Activated CD4-positive, alpha-beta T cell treated with anti-CD3 and anti-CD28 coated beads for 24 hours (primary cell): ENCODE measurements around the gene TPST2.

Experiments used
- DNase-seq, 2 donors: peaks; one replicate each; pipeline ENCODE4 v3.0.0-alpha.2; 2020; ENCODE audit warnings: low read depth in 2 of 2

TPST2 gene

DNA sequence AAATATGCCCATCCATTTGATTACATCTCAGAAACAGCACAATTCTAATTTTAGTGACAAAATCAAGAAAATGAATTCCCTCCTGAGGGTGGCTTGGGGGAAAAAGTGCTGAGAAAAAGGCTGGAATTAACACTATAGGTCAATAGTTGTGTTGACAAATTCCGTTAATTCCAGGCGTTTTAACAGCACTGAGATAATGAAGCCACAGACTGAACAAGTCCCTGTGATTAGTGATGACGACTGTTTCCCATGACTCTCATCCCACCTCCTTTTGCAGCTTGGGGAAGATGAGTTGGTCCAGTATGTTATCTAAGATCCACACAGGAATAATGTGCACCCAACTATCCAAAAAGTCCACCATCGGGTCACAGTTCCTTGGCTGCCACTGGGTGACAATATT is 93.5 kb downstream of the TPST2 start:
- no peak for DNase-seq

DNA sequence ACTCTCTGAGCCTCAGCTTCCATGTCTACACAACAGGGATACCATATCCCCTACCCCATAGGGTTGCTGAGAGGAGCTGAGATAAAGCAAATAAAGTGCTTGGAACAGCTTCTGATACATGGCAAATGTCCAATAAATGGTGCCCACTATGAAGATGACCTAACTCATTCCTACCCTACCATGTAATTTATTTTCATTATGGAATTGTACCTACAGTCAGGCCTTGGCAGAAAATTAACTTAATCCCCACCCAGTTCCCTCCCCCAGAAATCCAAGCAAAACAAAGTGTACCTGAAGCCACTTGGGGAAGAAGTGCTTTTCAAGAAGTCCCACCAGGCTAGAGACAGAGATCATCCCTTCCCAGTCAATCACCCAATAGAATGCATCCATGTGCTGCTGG is 95.4 kb downstream of the TPST2 start:
- DNase-seq = no peak

DNA sequence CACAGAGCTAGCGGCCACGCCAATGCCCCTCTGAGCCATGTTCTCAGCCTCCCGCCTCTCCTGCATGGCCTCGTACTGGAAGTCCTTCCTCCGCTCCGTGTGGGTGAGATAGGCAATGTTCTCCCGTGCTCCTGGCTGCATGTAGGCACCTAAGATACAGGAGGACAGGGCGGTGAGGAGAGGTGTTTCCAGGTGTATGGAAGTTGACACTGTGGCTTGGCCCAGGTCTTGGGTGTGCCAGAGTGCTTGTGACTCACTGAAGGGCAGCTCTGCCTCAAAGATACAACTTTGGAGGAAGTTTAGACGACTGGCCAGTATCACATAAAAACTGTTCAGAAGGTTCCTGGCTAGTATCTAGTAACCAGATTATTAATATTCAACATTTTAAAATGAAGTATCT is 97.7 kb downstream of the TPST2 start:
- no peak for DNase-seq

DNA sequence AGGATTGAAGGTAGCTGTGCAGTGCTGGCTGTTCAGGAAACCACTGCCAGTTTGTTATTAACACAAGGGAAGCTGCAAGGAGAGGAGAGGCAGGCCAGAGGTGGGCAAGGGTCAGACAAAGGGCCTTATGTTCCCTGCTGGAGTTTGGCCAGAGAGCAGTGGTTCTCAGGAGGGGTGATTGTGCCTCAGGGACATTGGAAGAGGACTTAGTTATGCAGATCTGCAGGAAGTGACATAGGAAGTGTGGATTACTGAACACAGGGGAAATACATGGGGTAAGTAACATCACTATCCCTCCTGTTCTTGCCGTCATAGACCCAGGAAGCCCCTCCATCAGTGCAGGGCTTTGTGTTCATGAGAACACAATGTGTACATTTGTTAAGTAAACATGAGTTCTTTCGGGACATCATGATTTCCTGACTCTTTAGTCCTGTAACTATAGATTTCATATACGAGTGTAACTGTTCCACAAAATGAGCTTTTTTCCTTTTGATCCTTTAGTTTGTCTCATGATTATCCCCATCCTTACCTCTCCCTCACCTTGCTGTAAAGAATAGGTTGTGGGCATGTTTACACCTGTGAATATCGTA is 100.4 kb downstream of the TPST2 start:
- DNase-seq = no peak

DNA sequence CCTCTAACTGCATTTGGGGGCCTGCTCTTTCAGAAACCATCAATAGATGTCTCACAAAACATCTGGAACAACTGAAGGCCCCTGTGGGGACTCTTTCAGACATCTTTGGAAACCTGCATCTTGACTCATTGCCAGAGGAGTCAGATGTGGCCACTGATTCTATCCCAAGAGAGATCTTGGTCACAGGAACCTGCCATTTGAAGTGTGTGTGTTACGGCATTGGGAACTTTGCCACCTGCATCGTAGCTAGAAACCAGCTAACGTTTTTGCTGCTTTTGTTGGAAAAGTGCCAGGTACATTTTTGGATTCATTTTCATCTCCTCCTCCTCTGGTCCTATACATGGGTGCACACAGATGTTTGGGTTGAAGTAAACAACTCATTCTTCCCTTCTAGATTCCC is 101.9 kb downstream of the TPST2 start:
- no peak for DNase-seq

DNA sequence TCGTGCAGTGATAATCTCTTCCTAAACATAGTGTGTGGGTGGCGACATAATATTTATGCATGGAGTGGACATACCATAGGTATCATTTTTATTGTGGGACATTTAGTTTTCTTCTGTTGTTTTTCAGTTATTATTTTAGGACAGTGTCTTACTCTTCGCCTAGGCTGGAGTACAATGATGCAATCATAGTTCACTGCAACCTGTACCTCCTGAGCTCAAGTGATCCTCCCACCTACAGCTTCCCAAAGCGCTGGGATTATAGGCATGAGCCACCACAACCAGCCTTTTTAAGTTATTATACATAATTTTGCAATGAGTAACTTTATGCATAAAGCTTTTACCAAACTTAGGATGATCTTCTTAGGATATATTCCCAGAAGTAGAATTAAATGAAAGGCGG is 103.5 kb downstream of the TPST2 start:
- no peak for DNase-seq

DNA sequence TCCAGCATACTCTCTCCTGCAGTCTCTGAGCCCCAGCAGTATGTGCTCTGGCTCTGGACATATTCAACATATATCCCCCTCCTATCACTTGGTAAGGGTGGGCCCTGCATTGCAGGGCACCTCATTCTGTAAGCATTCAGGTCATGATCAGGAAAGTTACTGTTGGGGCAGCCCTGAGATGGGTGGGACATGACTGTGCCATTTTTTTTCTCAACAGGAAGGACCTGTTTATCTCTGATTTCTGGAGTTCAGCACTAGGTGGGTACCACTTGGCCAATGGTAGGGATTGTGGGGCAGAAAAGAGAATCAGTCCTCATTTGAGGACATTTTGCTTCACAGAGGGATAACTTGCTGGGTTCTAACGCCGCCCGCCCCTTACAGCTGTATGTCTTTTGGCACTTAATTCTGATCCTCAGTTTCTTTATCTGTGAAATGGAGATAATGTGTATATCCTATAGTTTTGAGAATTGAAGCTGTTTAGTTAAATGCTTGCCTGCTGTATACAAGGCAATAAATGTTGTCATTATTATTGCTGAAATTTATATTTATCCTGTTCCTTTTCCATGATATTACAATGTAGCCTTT is 104.0 kb downstream of the TPST2 start:
- no peak for DNase-seq

DNA sequence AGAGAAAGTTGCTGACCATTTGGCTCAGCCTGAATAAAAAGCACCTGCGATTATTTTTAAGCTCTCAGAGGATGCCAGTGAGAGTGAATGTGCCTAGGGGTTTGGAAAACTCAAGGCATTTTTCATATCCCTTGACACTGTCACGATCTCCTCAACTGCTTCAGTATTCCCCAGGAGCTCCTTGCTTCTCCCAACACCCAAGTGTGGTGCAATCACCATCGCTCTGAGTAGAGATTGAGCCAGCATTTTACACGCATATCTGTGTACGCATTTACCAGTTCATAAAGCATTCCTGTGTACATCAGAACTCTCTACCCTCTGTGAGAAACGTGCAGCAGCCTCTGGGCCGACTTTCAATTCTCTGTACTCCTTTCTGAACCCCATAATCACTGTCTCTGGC is 104.9 kb downstream of the TPST2 start:
- DNase-seq = no peak

DNA sequence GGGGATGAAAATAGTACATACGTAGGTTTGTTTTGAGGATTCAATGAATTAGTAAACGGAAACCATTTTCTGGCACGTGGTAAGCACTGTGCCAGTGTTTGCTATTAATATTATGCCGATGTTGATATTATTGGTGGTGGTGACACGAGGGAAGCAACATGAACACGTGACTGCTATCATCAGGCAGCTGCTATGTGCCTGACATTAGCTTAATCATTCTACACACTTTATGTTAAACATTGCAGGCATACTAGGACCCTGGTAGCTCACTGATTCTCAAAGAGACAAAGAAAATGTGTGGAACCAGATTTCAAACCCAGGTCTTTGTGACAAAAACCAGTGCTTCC is 105.6 kb downstream of the TPST2 start:
- DNase-seq = no peak

DNA sequence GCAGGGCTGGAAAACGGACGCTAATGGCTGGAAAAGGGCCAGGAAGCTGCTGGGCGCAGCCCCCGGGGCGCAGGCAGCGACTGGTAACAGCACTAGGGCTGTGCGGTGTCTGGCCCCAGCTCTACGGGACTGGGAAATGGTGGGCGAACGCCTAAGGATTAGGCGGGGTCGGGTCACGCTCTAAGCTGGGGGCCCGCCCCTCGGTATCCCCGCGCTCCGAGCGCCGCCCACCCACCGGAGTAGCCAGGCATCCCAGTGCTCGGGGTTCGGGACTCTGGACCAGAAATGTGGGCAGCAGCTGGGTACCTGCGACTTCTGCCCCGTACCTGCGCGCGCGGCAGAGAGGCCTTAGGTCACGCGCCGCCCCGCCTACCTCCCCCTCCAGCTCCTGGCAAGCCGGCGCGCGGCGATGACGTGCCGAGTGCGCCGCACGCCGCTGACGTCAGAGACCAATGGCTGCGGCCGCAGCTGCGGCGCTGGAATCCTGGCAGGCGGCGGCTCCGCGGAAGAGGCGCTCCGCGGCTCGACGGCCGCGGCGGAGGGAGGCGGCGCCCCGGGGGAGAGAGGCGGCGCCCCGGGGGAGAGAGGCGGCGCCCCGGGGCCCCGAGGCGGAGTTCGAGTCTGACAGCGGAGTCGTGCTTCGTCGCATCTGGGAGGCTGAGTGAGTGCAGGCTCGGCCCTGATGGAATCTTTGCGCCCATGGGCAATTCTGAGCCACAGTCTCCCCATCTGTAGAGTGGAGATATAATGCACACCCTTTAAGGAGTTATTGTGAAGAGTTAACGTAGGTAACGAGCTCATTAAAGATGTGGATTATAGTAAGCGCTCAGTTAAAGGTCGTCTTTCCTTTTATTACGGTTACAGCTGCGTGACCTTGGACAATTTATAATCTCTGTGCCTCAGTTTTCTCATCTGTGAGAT is 106.2 kb downstream of the TPST2 start, which contains the start of the genes HPS4 and SRRD:
TSS of gene HPS4 (minus strand) at position 345 of the 921 bp plus-strand sequence. CDS start 2,021 bp downstream, outside the sequence.
TSS of gene SRRD (plus strand) at position 439 of the 921 bp plus-strand sequence. CDS start at position 453, 14 bp downstream.
- DNase-seq = peak; percentile 83 to 86

DNA sequence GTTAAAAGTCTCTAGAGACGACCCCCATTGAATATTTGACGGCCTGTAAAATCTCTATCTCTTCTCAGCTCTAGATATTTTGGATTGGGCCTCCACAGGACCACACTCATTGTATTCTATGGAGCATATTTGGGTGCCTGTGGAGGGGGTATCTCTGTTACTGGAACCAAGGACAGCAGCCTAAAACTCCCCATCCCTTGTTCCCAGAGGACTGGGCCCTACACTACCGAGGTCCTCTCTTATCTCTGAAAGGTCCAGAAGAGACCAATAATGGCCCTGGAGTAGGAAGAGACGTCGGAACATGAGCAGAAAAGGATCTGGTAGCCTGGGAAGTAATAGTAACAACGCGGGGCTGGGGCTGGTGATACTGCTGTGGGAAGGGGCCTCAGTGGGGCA is 106.9 kb downstream of the TPST2 start:
- no peak for DNase-seq

DNA sequence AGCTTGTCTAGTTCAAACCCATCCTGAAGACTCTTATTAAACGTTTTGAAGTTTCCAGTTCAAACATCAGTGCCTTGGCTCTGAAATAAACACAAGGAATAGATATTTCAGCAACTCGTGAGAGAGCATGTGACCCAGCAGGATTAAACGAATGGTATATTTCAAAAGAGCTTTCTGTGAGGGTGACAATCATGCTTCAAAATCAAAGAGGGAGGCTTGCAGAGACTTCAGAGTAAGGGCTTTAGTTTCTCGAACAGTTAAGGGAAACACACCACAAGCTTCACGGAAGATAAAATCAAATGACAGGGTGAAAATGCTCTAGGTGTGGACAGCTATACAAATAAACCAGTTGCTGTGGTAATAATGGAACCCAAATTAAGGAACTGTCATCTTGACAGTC is 107.8 kb downstream of the TPST2 start:
- DNase-seq = no peak

DNA sequence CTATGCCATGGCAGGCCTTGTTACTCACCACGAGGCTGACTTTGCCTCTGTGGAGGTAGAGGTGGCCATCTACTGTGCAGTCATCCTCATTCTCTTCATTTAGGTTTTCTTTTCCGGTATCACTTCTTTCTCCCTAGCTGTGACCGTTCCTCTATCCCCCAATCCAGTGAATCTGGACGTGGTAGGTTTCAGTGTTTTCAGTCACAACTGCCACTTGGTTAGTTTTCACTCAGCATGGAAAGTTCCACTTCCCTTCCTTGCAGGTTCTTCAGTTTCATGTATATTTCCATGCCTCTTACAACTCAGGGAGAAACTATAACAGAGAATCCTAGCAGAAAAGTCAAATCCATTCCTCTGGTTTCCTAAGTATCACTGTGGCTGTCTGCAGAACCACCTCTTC is 108.2 kb downstream of the TPST2 start:
- DNase-seq = no peak

DNA sequence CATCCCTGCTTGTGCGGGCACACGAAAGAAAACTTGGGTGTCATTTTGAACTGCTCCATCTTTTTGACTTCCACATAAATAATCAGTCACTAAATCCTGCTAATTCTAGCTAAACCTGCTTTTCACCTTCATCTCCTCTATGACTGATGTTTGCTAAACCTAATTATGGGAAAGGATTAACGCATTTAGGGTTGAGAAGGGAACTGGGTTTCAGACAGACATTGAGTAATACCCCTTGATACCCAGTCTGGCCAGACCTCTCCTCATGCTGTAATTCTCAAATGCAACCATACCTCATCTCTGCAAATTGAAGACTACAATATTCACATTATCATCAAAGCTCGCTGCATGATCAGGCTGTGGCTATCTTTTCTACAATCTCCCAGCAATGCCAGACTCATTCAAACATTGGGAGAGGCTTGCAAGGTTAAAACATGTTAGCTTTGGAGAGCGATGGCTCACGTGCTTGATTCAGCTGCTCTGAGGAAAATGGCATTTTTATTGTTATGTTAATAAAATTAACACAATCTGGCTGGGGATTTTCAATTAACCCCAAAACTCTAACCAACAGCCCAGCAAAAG is 108.7 kb downstream of the TPST2 start:
- no peak for DNase-seq

DNA sequence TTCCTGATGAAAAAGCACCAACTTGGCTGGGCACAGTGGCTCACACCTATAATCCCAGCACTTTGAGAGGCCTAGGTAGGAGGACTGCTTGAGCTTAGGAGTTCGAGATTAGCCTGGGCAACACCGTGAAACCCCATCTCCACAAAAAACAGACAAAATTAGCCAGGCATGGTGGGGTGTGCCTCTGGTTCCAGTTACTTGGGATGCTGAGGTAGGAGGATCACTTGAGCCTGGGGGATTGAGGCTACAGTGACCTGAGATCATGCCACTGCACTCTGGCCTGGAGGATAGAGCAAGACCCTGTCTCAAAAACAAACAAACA is 109.4 kb downstream of the TPST2 start:
- no peak for DNase-seq

DNA sequence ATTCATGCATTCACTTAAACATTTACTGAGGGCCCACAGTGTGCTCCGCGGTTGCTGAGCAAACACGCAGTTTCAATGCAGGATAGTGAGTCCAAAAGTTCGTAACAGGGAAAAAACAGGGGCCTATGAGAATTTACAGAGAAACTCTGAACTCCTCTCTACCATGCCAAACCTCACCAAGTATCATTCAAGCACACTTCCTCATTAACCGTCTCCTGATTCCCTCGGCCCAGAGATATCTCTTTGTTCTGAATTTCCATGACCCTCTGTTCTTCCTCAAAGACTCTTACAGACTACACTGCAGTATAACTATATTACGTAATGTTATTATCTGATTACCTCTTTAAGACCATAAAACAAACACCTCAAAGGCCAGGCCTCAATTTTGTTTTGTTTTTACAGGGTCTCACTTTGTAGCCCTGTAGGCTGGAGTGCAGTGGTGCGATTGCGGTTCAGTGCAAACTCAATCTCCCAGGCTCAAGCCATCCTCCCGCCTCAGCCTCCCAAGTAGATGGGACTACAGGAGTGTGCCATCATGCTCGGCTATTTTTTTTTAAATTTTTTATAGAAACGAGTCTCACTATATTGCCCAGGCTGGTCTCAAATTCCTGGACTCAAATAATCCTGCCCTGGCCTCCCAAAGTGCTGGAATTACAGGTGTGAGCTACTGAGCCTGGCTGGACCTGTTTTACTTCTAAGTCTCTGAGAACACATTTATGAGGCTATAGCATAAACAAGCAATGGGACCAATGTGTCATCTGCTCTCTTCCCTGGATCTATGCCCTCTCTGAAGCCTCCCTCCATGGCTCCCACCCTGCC is 109.9 kb downstream of the TPST2 start:
- DNase-seq = no peak

DNA sequence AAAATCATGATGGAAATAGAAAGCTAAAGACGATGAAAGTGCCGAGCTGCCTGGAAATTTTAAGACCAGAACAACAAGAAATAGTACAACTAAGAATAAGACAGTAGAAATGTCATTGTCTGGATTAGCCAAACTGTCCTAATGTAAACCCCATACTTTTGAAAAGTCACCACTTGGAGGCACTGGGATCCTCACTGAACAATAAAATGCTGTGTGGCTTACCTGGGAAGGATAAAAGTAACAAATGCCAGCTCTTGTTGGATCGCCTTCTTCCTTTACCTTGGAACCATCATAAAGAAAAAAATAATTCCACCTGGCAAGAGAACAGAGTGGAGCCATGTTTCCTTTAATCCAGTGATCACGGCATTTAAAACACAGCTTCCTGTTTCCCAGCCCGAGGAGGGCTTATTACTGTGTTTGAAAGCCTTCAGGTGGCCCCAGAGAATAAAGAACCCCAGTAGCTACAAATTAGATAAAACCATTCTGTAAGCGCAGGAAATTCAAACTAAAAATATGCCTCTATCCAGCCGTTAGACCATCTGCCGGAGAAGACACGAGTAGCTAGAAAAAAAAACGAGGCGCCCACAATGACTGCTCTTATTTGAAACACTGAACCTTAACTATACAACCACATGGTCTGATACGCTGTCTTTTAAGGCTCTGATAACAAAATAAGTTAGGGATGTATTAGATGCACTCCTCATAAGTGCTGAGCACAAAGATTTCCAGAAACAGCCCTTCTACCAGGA is 110.7 kb downstream of the TPST2 start:
- no peak for DNase-seq

DNA sequence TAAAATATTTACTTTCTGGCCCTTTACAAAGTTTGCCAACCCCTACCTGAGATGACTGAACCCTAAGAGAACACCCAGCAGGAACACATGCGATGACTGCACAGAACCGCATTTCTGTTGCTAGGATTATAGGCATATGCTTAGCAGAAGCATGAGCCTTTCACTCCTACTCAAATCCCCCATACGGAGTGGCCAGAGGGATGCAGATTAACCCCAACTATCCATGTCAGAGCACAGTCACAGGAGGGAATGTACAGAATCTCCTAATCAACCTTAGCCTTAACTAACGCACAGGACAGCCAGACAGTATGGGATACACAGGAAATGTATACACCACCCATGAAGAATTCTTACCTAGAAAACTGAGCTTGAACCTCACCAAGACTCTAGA is 112.6 kb downstream of the TPST2 start:
- DNase-seq = no peak

DNA sequence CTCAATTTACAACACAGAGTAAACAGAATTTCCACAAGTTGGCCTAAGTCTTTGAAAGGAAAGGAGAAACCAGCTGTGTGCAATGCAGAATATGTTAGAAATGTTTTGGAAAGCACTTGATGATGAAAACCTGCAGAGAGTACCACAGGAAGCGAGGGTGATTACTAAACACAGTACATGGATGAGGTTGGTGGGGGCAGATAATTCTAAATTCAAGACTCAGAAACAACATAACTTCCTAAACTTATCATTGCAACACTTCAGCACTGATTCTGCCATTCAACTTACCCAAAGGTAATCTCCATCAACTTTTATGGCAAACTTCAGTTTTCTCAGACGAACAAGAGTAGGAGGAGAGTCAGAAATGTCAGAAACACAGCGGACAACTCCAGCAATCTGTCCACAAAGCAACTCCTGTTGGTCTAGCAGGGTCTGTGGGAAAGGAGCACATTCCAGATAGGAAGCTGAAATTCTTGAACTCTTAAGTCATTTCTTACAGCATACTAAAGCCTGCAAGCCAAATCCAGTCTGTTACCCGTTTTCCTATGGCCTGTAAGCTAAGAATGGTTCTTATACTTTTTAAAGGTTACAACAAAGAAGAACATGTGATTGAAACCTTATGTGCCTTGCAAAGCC is 113.1 kb downstream of the TPST2 start:
- DNase-seq = no peak

DNA sequence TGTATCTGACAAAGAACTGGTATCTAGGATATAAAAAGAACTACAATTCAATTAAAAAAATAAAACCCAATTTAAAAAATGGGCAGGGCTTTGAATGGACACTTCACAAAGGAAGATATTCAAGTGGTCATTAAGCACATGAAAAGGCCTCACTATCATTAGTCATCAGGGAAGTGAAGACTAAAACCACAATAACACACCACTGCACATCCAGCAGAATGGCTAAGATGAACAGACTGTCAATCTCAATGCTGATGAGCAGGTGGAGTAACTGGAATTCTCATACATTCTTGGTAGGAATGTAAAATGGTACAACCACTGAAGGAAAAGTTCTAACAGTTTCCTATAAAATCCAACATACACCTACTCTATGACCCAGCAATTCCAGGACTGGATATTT is 115.2 kb downstream of the TPST2 start:
- DNase-seq = no peak
